Neural cell (in vitro differentiated cells): Measurements from ENCODE around the gene GPD1.

Experiments
- MXI1 ChIP-seq: fragments of 450-650 bp; conservative IDR thresholded peaks from 2 replicates; pipeline ENCODE4 v1.6.1; 2014; ENCODE audit warnings: antibody characterized with exemption, mild to moderate bottlenecking; ENCODE audit not compliant: poor library complexity, severe bottlenecking
- POLR2AphosphoS5 ChIP-seq: IDR thresholded peaks from 2 replicates; pipeline ENCODE4 v1.6.1; 2012
- SMC3 ChIP-seq: fragments of 450-650 bp; conservative IDR thresholded peaks from 2 replicates; pipeline ENCODE4 v1.6.1; 2014; ENCODE audit warnings: antibody characterized with exemption, mild to moderate bottlenecking, moderate library complexity; ENCODE audit not compliant: poor library complexity
- TAF1 ChIP-seq: IDR thresholded peaks from 2 replicates; pipeline ENCODE4 v1.6.1; 2012; ENCODE audit warnings: low read depth
- TF ChIP-seq, protein P1 (sequence below): fragments of 450-650 bp; IDR thresholded peaks from 2 replicates; pipeline ENCODE4 v1.5.1; 2014; ENCODE audit warnings: antibody characterized with exemption, mild to moderate bottlenecking, moderate library complexity; ENCODE audit not compliant: poor library complexity, severe bottlenecking

- no peak for TF ChIP-seq TAF1
- TF ChIP-seq, protein P1, sequence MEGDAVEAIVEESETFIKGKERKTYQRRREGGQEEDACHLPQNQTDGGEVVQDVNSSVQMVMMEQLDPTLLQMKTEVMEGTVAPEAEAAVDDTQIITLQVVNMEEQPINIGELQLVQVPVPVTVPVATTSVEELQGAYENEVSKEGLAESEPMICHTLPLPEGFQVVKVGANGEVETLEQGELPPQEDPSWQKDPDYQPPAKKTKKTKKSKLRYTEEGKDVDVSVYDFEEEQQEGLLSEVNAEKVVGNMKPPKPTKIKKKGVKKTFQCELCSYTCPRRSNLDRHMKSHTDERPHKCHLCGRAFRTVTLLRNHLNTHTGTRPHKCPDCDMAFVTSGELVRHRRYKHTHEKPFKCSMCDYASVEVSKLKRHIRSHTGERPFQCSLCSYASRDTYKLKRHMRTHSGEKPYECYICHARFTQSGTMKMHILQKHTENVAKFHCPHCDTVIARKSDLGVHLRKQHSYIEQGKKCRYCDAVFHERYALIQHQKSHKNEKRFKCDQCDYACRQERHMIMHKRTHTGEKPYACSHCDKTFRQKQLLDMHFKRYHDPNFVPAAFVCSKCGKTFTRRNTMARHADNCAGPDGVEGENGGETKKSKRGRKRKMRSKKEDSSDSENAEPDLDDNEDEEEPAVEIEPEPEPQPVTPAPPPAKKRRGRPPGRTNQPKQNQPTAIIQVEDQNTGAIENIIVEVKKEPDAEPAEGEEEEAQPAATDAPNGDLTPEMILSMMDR = no peak
- no peak for TF ChIP-seq MXI1
- TF ChIP-seq SMC3 = no peak
- TF ChIP-seq POLR2AphosphoS5 = no peak
These were observed 6.4 kb downstream of the GPD1 start for GRCh38 chr12:50110127-50110761.
